T-cell (primary cell): Measurements from ENCODE around the gene QSER1. TPM values are rescaled to one million over a fixed set of nuclear protein-coding genes. Genes with fewer than 3 reads are reported as not detected.

Experiments used
- total RNA-seq, 35 experiments: library from RNA in 6 of 35; stranded (reverse) in 6 of 35; fragments of 120-200 nt in 1 of 35; gene quantifications; one replicate each; pipeline versions ENCODE4 v1.2.1 to v1.2.4 and lab custom pipeline; 2013 to 2026

QSER1 gene
- total RNA-seq, 5 donors from 2014 or later (not counting 1 experiment from before 2014, with no cell fraction given), result 11.9 to 14.1 (median 13.5) TPM

Other genes with a start within 250 kb of the QSER1 start
- not detected for gene CCDC73, start 98.1 kb upstream of the QSER1 start, total RNA-seq
- gene PRRG4, start 62.9 kb upstream of the QSER1 start, total RNA-seq, result under 1 TPM in 4 of 5 donors, not detected in 1; 0.03 to 0.09 (median 0.05) TPM
- 1 to 10 TPM; 2.1 to 5.3 (median 2.5) TPM for gene DEPDC7, start 123.1 kb downstream of the QSER1 start, total RNA-seq
- 10 to 100 TPM; 12.8 to 20.3 (median 15.1) TPM for gene TCP11L1, start 146.8 kb downstream of the QSER1 start, total RNA-seq